ENCODE results near the gene CACNA1D. TPM values are rescaled to one million over a fixed set of nuclear protein-coding genes. Genes with fewer than 3 reads are reported as not detected.

Gene CACNA1D
- total and polyA plus RNA-seq, 12 donors, result 0.04 to 1.9 (median 0.49) TPM

DNA sequence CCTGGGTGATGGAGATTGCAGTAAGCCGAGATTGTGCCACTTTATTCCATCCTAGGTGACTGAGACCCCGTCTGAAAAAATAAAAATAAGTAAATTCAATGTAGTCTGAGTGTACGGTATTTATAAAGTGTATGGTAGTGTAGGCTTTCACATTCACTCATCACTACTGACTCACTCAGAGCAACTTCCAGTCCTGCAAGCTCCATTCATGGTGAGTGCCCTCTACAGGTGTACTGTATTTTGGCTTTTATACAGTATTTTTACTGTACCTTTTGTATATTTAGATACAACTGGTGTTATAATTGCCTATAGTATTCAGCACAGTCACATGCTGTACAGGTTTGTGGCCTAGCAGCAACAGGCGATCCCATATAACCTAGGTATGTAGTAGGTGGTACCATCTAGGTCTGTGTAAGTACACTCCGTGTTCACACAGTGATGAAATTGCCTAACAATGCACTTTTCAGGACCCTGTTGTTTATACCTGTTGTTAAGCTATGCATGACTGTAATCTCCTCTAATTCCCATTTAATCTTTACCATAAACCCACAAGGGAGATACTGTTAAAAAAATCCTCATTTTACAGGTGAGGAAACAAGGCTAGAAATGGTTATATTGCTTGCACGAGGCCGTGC lies 19.3 kb downstream of the CACNA1D start:
- ATAC-seq (no peak), DNase-seq (no peak)
- no peak overlapping the region for H3K27ac ChIP-seq
- peaks cover 0 to 29% (median 17%) of the 10 kb centered on the region in 7 donors for H3K27me3 ChIP-seq
- H3K9me3 ChIP-seq, result no peaks in the 10 kb centered on the region
- intact Hi-C loops (cut with DNase I), result no loop called here
- peaks cover 0 to 9% (median 0%) of the 10 kb centered on the region in 9 donors for H3K4me1 ChIP-seq
- TF ChIP-seq, protein P1, sequence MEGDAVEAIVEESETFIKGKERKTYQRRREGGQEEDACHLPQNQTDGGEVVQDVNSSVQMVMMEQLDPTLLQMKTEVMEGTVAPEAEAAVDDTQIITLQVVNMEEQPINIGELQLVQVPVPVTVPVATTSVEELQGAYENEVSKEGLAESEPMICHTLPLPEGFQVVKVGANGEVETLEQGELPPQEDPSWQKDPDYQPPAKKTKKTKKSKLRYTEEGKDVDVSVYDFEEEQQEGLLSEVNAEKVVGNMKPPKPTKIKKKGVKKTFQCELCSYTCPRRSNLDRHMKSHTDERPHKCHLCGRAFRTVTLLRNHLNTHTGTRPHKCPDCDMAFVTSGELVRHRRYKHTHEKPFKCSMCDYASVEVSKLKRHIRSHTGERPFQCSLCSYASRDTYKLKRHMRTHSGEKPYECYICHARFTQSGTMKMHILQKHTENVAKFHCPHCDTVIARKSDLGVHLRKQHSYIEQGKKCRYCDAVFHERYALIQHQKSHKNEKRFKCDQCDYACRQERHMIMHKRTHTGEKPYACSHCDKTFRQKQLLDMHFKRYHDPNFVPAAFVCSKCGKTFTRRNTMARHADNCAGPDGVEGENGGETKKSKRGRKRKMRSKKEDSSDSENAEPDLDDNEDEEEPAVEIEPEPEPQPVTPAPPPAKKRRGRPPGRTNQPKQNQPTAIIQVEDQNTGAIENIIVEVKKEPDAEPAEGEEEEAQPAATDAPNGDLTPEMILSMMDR (IDR thresholded peaks at IDR 0.05), result no peak
- no peaks in the 10 kb centered on the region for H3K36me3 ChIP-seq
- 87 to 88% methylated on average over 7 of the region's 7 CpGs for WGBS, 2 donors
- no peak overlapping the region for H3K4me3 ChIP-seq

DNA sequence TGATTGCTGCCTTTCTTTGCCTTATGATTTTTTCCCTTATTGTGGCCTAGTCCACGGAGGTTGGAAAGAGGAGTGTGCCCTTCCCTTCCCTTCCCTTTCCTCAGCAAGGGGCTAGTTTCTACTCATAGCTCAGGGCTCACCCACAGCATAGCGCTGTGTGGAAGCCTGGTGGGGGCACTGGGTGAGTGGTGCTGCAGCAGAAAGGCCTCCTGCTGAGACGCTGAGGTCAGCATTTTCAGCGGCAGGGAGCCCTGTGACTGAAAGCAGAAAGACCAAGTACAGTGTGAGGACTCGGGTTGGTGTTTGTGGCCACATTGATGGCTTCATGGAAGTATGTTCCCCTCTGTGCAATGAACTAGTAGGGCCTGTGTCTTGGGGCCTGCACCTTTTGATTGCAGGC lies 21.9 kb downstream of the CACNA1D start:
- peaks cover 0 to 19% (median under 1%) of the 10 kb centered on the region in 7 donors for H3K27me3 ChIP-seq
- 73 to 84% methylated on average over 5 of the region's 5 CpGs for WGBS, 2 donors
- intact Hi-C loops (cut with DNase I), result no loop called here
- no peaks in the 10 kb centered on the region for H3K9me3 ChIP-seq
- TF ChIP-seq, protein P1 (IDR thresholded peaks at IDR 0.05), result no peak
- no peak for ATAC-seq
- peaks cover 0 to 17% (median 0%) of the 10 kb centered on the region in 9 donors for H3K4me1 ChIP-seq
- no peaks in the 10 kb centered on the region for H3K36me3 ChIP-seq
- H3K4me3 ChIP-seq, result no peak overlapping the region
- DNase-seq, result no peak
- H3K27ac ChIP-seq, result no peak overlapping the region

DNA sequence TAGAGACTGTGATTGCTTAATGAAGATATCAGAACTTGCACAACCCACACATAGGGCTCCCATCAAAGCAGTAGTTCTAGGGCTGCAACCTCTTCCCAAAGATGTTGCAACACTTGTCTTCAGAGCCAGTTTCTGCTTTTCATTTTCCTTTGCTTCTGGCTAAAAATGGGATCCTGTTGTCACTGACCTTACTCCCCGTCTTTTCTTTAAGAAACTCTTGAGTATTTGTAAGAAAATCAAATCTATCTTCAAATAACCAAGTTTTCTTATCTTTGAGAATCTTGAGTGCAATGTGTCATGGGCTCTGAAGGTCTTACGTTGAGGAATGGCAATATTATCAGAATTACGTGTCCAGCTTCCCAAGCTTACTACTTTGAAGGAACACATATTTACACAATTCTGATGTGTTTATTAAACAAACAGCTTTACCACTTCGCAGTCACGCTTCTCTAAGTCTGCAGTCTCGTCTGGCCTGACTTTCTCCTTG lies 24.1 kb downstream of the CACNA1D start:
- Histone ChIP-seq H3K36me3 (no peaks in the 10 kb centered on the region), H3K9me3 (no peaks in the 10 kb centered on the region), H3K27ac (no peak overlapping the region), H3K27me3 (peaks cover 0 to 25% (median 0%) of the 10 kb centered on the region in 7 donors), H3K4me3 (no peak overlapping the region), H3K4me1 (peaks cover 0 to 17% (median 0%) of the 10 kb centered on the region in 9 donors)
- intact Hi-C loops (cut with DNase I), result no loop called here
- DNase-seq, result no peak
- peak in 1 of 8 donors; percentile 79 for ATAC-seq
- WGBS, 2 donors, result 62 to 70% methylated on average over 6 of the region's 6 CpGs
- TF ChIP-seq, protein P1 (IDR thresholded peaks at IDR 0.05), result no peak

DNA sequence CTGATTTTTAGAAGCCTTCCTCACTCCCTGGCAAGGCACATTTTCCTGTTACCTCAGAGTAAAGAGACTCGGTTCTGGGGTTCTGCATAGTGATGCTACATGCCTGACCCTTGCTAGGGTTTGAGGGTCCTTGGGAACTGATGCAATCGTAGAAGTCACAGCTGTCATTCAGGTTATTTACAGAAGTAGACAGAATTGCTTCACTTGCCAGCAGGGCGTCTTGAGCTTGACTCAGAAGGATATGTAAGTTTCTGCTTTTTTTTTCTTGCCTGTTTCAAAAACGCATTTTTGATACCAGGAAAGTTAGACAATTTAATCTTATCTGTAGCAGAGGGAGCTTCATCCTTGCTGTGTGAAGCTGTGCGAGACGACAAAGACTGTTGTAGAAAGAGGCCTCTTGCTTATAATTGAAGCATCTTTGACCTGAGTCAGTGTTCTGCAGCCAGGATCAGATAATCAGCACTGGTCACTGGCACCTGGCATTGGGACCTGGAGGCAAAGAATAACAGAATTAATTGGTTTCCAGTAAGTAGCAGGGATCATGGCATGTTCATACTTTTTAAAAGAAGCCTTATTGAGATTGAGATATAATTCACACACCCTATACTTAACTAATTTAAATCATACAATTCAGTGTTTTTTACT lies 24.8 kb downstream of the CACNA1D start:
- Histone ChIP-seq H3K9me3 (no peaks in the 10 kb centered on the region), H3K27me3 (peaks cover 0 to 25% (median 0%) of the 10 kb centered on the region in 7 donors), H3K36me3 (no peaks in the 10 kb centered on the region), H3K4me1 (peaks cover 0 to 17% (median 0%) of the 10 kb centered on the region in 9 donors), H3K27ac (no peak overlapping the region), H3K4me3 (no peak overlapping the region)
- intact Hi-C loops (cut with DNase I), result no loop called here
- TF ChIP-seq, protein P1 (IDR thresholded peaks at IDR 0.05), result no peak
- 48 to 57% methylated on average over 6 of the region's 6 CpGs for WGBS, 2 donors
- no peak for ATAC-seq
- DNase-seq, result no peak
